Sigmoid colon (tissue), 4 donors: ENCODE results near the gene OPRL1.

Experiments
- EP300 ChIP-seq, 4 donors: sonication (generic); formaldehyde crosslinking; IDR thresholded peaks; one replicate each; pipeline ENCODE4 v1.6.1; 2017; ENCODE audit warnings: antibody characterized with exemption in 4 of 4
- POLR2A ChIP-seq, 2 donors: fragments of 450-650 bp; IDR thresholded peaks; one replicate each; pipeline ENCODE4 v1.6.1; 2016; ENCODE audit warnings: antibody characterized with exemption in 2 of 2, mild to moderate bottlenecking in 2 of 2, moderate library complexity in 2 of 2
- POLR2AphosphoS5 ChIP-seq, 4 donors: sonication (generic); formaldehyde crosslinking; IDR thresholded peaks; one replicate each; pipeline ENCODE4 v1.6.1; 2017; ENCODE audit warnings: antibody characterized with exemption in 4 of 4
- TF ChIP-seq, protein P1 (sequence below), 4 experiments: fragments of 450-650 bp in 3 of 4; fragments of 200-600 bp in 1 of 4; IDR thresholded peaks; one replicate each; pipeline ENCODE4 v1.5.1; 2016 to 2019; ENCODE audit warnings: antibody characterized with exemption in 4 of 4, mild to moderate bottlenecking in 3 of 4, moderate library complexity in 2 of 4

DNA sequence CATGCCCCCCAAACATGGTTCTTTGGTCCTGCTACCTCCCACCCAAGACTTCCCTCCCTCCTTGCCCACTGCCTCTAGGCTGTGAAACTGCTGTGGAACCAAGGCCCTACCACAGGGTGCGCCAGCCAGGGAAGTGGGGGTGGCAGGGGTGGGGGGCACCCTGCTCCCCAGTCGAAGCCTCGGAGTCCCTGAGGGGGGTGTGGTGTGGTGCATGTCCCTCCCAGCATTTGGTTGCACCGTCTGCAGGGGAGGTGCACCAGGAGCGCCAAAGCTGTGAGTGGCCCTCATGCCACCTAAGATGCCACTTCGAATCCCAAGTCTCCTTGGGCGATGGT is 2.4 kb upstream of the OPRL1 start:
- TF ChIP-seq, protein P1, sequence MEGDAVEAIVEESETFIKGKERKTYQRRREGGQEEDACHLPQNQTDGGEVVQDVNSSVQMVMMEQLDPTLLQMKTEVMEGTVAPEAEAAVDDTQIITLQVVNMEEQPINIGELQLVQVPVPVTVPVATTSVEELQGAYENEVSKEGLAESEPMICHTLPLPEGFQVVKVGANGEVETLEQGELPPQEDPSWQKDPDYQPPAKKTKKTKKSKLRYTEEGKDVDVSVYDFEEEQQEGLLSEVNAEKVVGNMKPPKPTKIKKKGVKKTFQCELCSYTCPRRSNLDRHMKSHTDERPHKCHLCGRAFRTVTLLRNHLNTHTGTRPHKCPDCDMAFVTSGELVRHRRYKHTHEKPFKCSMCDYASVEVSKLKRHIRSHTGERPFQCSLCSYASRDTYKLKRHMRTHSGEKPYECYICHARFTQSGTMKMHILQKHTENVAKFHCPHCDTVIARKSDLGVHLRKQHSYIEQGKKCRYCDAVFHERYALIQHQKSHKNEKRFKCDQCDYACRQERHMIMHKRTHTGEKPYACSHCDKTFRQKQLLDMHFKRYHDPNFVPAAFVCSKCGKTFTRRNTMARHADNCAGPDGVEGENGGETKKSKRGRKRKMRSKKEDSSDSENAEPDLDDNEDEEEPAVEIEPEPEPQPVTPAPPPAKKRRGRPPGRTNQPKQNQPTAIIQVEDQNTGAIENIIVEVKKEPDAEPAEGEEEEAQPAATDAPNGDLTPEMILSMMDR (IDR thresholded peaks at IDR 0.05): no peak
- TF ChIP-seq POLR2A (IDR thresholded peaks at IDR 0.05) (no peak), POLR2AphosphoS5 (IDR thresholded peaks at IDR 0.05) (no peak), EP300 (IDR thresholded peaks at IDR 0.05) (no peak)
